Measurements from ENCODE around the gene HERPUD1.
"Not testable (repeated sequence)": the region's sequence is repeated elsewhere in the genome, so short reads cannot be mapped to it uniquely, and the experiment has no call there.

HERPUD1 gene

DNA sequence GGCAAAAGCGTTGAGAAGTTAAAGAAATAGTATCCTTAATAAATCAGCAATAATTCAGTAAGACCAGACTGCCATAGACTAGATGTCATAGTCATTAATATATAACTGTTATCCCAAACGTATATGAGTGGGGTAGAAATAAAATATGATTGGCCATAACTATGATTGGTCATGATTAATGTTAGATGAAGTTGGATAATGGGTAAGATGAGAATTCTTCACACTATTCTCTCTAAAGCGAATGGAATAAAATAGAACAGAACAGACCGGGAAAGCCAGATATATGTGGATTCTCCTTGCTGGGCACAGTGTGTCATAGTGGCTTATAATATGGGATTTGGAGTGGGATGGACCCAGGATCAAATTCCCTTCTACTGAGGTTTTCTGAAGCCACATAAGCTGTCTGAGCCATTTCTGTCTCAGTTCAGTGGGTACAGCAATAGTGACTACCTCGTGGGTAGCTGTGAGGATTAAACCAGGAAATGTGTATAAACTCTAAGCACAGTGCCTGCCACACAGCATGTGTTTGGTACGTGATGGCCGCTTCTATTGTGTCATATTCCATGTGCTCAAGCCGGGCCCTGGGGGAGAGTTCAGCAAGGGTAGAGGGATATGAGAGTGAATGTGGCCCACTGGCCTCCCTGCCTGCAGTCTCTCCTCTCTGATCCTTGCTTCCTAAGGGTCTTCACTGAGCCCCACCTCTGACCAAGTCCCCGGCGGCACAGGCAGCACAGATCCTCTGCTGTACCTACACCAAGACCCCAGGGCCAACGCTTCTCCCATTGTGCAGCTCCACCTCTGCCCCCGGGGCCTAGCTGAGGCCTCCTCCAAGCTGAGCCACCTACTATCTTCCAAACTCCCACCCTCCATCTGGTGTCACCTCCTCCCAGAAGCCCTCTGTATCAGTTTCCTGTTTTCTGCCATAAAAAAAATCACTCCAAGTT, 33.5 kb downstream of the HERPUD1 start:
- H3K9me3 Mint-ChIP-seq = no peaks in the 10 kb centered on the region
- H3K4me3 Mint-ChIP-seq = no peak overlapping the region
- CTCF ChIA-PET = interaction anchor here (0.5 to 3.8 kb wide), 29 partner anchors 10 to 202 kb away, joined by 3 to 69 read pairs (median 5); no protein-coding TSS in a partner anchor
- H3K27me3 Mint-ChIP-seq = peaks cover 17% of the 10 kb centered on the region
- H3K4me1 Mint-ChIP-seq = peaks cover 23% of the 10 kb centered on the region
- DNase-seq = no peak
- peak overlapping the region; percentile 85 for H3K27ac Mint-ChIP-seq
- H3K36me3 Mint-ChIP-seq = no peaks in the 10 kb centered on the region

DNA sequence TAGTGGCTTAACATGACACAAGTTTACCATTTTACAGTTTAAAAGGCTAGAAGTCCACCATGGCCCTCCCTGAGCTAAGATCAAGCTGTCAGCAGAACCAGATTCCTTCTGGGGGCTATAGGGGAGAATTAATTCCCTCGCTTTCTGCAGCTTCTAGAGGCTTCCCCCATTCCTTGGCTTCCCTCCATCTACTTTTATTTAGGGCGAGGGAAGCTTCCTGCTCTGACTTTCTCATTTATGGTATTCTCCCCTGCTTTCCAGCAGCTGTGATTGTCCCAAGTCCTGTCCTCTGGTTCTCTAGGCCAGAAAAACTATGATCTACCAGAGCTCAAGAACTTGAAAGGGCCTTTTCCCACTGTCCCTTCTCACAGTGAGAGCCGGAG, 34.1 kb downstream of the HERPUD1 start:
- no peaks in the 10 kb centered on the region for H3K36me3 Mint-ChIP-seq
- H3K4me1 Mint-ChIP-seq = peaks cover 23% of the 10 kb centered on the region
- H3K9me3 Mint-ChIP-seq = no peaks in the 10 kb centered on the region
- H3K27me3 Mint-ChIP-seq = peaks cover 14% of the 10 kb centered on the region
- no peak for DNase-seq
- peak overlapping the region; percentile 85 for H3K27ac Mint-ChIP-seq
- CTCF ChIA-PET = interaction anchor here (0.6 to 3.8 kb wide), 11 partner anchors 10 to 177 kb away, joined by 3 to 69 read pairs (median 6); no protein-coding TSS in a partner anchor
- no peak overlapping the region for H3K4me3 Mint-ChIP-seq

DNA sequence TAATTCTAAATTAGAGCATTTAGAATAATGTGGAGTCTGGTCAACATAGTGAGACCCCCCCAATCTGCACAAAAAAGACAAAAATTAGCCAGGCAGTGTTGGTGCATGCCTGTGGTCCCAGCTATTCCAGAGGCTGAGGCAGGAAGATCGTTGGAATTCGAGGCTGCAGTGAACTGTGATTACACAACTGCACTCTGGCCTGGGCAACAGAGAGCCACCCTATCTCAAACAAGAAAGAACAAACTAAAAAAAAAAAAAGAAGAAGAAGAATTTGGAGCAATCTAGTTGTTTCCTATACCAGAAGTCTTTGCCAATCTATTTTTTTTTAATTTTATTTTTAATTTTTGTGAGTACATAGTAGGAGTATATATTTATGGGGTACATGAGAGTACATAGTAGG, 35.8 kb downstream of the HERPUD1 start:
- no peaks in the 10 kb centered on the region for H3K9me3 Mint-ChIP-seq
- CTCF ChIA-PET = no interaction called here
- H3K27ac Mint-ChIP-seq = no peak overlapping the region
- no peak overlapping the region for H3K4me3 Mint-ChIP-seq
- peaks cover 23% of the 10 kb centered on the region for H3K4me1 Mint-ChIP-seq
- H3K27me3 Mint-ChIP-seq = peaks cover 21% of the 10 kb centered on the region
- DNase-seq = no peak
- no peaks in the 10 kb centered on the region for H3K36me3 Mint-ChIP-seq

DNA sequence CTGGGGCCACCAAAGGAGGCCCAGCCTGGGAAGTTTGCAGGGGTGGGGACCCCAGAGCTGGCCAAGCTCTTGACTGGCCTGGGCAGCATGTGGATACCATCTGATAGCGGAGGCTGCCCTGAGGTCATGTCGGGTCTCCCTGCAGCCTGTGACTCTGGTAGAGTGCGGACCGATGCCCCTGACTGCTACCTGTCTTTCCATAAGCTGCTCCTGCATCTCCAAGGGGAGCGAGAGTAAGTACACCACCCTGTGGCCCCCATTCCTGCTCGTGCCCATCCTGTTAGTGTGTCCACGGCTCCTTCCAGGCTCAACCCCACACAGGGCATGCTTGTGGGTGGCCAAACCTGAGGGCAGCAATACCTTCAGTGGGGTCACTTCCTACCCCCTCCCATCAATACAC, 37.8 kb downstream of the HERPUD1 start:
- H3K4me1 Mint-ChIP-seq = peaks cover 30% of the 10 kb centered on the region
- CTCF ChIA-PET = interaction anchor here (0.6 to 3.8 kb wide), 4 partner anchors 19 to 138 kb away, joined by 3 to 12 read pairs (median 3); no protein-coding TSS in a partner anchor
- H3K4me3 Mint-ChIP-seq = no peak overlapping the region
- H3K27me3 Mint-ChIP-seq = peaks cover 22% of the 10 kb centered on the region
- DNase-seq = no peak
- H3K9me3 Mint-ChIP-seq = no peaks in the 10 kb centered on the region
- H3K36me3 Mint-ChIP-seq = no peaks in the 10 kb centered on the region
- no peak overlapping the region for H3K27ac Mint-ChIP-seq

DNA sequence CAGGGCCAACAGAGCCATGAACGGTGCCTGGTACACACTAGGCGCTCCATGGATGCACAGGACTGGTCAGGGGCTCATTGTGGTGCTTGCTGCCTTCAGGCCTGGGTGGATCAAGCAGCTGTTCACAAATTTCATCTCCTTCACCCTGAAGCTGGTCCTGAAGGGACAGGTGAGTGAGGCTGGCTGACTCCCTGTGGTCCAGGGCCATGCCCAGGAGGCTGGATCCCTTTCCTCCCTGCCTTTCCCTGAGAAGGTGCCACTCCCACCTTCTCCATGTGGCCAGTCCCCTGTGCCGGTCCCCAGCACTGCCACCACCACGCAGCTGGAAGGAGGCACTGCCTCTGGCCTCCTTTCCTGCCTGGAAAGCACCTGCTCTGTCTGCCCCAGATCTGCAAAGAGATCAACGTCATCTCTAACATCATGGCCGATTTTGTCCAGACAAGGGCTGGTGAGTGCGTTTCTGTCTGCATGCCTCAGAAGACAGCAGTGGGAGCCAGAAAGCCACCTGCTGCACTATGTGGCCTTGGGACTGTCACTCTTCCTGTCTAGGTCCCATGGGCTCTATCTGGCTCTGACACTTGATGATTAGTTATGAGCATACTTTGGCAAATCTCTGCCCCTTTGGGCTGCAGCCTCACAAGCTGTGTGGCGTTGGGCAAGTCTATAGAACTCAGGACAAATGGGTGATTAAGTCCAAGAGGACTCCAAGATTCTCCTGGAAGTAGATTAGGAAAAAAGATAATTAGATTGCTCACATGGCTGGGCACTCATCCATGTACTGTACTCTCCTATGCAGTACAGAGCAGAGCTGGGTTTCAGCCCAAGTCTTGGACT, 39.2 kb downstream of the HERPUD1 start:
- H3K27me3 Mint-ChIP-seq = peaks cover 22% of the 10 kb centered on the region
- no peak overlapping the region for H3K4me3 Mint-ChIP-seq
- no peak for DNase-seq
- H3K36me3 Mint-ChIP-seq = no peaks in the 10 kb centered on the region
- peaks cover 30% of the 10 kb centered on the region for H3K4me1 Mint-ChIP-seq
- CTCF ChIA-PET = interaction anchor here (0.6 to 3.8 kb wide), 3 partner anchors 20 to 68 kb away, joined by 4 to 12 read pairs (median 4); no protein-coding TSS in a partner anchor
- no peaks in the 10 kb centered on the region for H3K9me3 Mint-ChIP-seq
- H3K27ac Mint-ChIP-seq = no peak overlapping the region

DNA sequence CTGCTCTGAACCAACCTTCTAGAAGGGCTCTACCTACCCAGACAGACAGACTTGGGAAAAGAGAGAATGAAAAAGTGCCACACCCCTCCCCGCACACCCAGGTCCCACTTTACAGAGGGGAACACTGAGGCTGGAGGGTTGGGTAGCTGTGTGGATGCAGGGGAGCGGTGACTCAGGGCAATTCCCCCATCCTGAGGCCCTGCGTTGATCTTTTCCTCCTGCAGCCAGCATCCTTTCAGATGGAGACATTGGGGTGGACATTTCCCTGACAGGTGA, 39.8 kb downstream of the HERPUD1 start:
- Mint-ChIP-seq H3K4me3 (no peak overlapping the region), H3K27me3 (peaks cover 22% of the 10 kb centered on the region), H3K9me3 (no peaks in the 10 kb centered on the region), H3K4me1 (peaks cover 30% of the 10 kb centered on the region), H3K36me3 (no peaks in the 10 kb centered on the region), H3K27ac (no peak overlapping the region)
- no peak for DNase-seq
- CTCF ChIA-PET = interaction anchor here (0.5 to 3.8 kb wide), 3 partner anchors 18 to 67 kb away, joined by 3 to 12 read pairs (median 4); partner anchors contain the start of gene NLRC5

DNA sequence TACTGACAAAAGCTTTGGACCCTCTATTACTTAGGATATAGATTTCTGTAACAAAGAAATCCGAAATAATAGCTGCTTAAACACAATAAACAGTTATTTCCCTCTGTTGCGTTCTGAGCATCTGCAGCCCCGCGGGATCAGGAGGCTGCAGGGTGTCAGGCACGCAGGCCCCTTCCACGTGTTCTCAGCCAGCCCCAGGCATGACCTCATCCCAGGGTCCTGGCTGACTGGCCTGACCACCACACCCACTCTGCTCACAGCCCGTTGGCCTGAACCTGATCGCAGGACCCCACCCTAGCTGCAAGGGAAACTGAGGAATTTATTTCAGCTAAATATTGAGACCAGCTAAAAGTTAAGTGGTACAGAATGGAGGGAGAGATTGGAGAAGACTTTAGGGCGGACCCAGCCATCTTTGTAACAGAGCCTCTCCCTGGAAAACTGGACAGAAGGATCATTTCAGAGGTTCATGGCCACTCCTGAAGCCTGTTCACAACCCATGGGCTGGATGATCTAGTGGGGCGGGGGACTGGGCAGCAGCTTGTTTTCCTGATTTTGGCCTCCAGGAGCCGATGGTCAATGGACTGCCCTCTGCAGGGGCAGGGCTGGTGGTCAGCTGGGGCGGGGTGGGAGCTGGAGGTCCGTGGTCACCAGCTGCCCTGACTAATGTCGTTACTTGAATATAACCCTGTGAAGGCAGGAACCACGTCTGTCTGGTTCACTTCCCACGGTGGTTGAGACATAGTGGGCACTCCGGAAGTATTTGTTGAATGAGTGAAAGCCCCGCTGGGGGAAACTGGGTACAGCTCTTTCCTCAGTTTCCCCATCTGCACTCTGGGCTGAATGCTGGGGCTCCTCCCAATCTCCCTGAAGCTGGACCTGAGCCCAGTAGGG, 40.7 kb downstream of the HERPUD1 start:
- no peak for DNase-seq
- Mint-ChIP-seq H3K36me3 (peaks cover 3% of the 10 kb centered on the region), H3K9me3 (no peaks in the 10 kb centered on the region), H3K4me3 (no peak overlapping the region), H3K27ac (no peak overlapping the region), H3K27me3 (peaks cover 22% of the 10 kb centered on the region), H3K4me1 (peaks cover 30% of the 10 kb centered on the region)
- CTCF ChIA-PET = interaction anchor here (1.3 to 3.8 kb wide), 2 partner anchors 10 to 21 kb away, joined by 3 to 12 read pairs; no protein-coding TSS in a partner anchor

DNA sequence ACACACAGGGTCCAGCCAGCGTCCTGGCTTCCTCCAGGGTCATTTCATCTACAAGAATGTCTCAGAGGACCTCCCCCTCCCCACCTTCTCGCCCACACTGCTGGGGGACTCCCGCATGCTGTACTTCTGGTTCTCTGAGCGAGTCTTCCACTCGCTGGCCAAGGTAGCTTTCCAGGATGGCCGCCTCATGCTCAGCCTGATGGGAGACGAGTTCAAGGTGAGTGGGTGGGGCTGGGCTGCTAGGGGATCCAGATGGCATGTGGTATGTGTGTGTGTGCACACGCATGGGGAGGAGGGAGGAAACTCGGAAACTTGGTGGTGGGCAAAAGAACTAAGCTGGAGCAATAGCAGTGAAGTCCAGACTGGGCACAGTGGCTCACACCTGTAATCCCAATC, 41.4 kb downstream of the HERPUD1 start:
- no peak for DNase-seq
- H3K4me1 Mint-ChIP-seq = peaks cover 30% of the 10 kb centered on the region
- peaks cover 3% of the 10 kb centered on the region for H3K36me3 Mint-ChIP-seq
- CTCF ChIA-PET = interaction anchor here (1.3 to 3.8 kb wide), 2 partner anchors 9 to 22 kb away, joined by 3 to 12 read pairs; no protein-coding TSS in a partner anchor
- no peak overlapping the region for H3K27ac Mint-ChIP-seq
- no peaks in the 10 kb centered on the region for H3K9me3 Mint-ChIP-seq
- no peak overlapping the region for H3K4me3 Mint-ChIP-seq
- peaks cover 22% of the 10 kb centered on the region for H3K27me3 Mint-ChIP-seq

DNA sequence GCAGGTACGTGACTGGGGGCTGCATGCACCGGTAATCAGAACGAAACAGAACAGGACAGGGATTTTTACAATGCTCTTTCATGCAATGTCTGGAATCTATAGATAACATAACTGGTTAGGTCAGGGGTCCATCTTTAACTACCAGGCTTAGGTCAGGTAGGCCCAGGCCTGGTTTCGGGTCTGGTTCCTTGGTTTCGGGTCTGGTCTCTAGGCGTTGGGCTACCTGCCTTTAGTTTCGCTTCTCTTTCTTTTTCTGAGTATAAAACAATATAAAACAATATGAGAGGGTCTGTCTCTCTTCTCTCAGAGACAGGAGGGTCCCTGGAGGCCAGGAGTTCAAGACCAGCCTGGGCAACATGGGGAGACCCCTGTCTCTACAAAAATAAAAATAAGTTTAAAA, 42.0 kb downstream of the HERPUD1 start:
- H3K27ac Mint-ChIP-seq = not testable (repeated sequence)

DNA sequence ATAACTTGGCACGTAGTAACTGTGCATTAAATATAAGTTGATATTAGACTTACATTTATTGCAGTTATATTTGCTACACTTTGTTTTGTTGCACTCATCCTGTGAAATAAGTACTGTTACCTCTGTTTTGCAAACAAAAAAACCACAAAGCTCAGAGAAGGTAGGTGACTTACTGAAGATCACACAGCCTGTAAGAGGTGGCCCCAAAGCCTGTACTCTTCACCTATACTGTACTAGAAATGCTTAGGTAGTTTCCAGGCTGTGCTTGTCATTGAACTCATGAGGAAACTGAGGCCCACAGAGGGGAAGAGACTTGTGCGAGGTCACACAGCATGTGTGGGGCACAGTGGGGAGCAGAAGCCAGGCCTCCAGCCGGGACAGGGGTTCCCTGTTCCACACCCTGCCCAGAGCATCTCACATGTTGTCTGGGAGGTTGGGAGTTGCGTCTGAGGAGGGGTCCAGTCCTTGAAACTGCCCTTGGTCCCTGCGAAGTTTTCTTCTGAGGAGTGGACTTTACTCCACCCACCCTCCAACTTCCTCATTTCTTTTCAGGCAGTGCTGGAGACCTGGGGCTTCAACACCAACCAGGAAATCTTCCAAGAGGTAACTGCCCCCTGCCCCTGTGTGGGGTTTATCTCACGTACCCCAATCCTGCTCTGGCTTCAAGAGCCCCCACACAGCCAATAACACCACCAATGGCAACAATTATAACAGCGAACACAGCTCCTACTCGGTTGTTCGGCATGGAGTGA, 42.8 kb downstream of the HERPUD1 start:
- Mint-ChIP-seq H3K27me3 (peaks cover 15% of the 10 kb centered on the region), H3K36me3 (peaks cover 3% of the 10 kb centered on the region), H3K4me1 (peaks cover 30% of the 10 kb centered on the region), H3K9me3 (no peaks in the 10 kb centered on the region), H3K4me3 (no peak overlapping the region), H3K27ac (no peak overlapping the region)
- no peak for DNase-seq
- CTCF ChIA-PET = interaction anchor here (1.8 to 2.4 kb wide), 2 partner anchors 10 to 67 kb away, joined by 3 to 19 read pairs; no protein-coding TSS in a partner anchor

More for the DNA sequence above, 42.0 kb downstream of the HERPUD1 start:
- H3K9me3 Mint-ChIP-seq, H3K36me3 Mint-ChIP-seq, H3K4me3 Mint-ChIP-seq, DNase-seq: not testable (repeated sequence)
- H3K27me3 Mint-ChIP-seq = peaks cover 22% of the 10 kb centered on the region
- CTCF ChIA-PET = interaction anchor here (1.3 kb wide), 1 partner anchor 9 kb away, joined by 3 read pairs; no protein-coding TSS in a partner anchor
- H3K4me1 Mint-ChIP-seq = peaks cover 30% of the 10 kb centered on the region

DNA sequence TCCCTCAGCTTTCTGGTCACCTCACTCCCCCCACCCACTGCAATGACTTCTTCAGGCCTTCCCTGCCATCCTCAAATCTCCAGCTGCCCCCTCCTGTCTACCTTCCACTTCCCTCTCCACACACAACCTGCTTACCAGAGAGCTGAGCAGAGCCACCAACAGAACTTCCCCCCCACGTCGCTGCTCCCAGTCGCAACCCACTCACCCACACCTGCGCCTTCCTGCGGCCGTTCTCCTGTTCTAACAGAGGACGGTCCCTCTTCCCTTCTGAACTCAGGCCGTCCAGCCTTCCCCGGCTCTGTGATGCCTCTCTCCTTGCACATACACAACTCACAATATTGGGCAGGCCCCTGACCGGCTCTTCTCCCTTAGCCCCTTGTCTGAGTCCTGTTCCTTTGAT, 43.8 kb downstream of the HERPUD1 start:
- no peak overlapping the region for H3K4me3 Mint-ChIP-seq
- no peak for DNase-seq
- H3K36me3 Mint-ChIP-seq = peaks cover 6% of the 10 kb centered on the region
- CTCF ChIA-PET = interaction anchor here (1.8 to 2.4 kb wide), 2 partner anchors 11 to 66 kb away, joined by 3 to 19 read pairs; no protein-coding TSS in a partner anchor
- no peaks in the 10 kb centered on the region for H3K9me3 Mint-ChIP-seq
- H3K4me1 Mint-ChIP-seq = peaks cover 31% of the 10 kb centered on the region
- peak overlapping the region; percentile 21 for H3K27ac Mint-ChIP-seq
- H3K27me3 Mint-ChIP-seq = peaks cover 8% of the 10 kb centered on the region

DNA sequence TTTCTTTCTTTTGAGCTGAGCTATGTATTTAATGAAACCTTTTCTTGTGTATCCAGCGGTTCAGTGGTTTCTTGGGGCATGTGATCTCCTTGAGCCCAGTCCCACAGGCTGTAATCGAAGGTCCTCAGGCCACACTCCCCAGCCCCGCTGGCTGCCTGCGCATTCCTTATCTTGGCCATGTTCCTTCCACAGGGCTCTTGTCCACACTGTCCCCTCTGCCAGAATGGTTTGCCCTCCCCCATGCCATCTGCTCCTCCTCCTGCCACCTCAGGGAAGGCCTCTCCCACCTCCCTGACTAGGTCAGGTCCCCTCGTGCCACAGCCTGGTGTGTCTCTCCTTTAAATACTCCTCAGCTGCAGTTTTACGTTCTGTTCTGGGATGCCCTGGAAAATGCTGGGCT, 45.3 kb downstream of the HERPUD1 start:
- H3K36me3 Mint-ChIP-seq = peaks cover 20% of the 10 kb centered on the region
- DNase-seq = no peak
- no peaks in the 10 kb centered on the region for H3K9me3 Mint-ChIP-seq
- peak overlapping the region; percentile 37 for H3K27ac Mint-ChIP-seq
- H3K4me3 Mint-ChIP-seq = no peak overlapping the region
- peaks cover 46% of the 10 kb centered on the region for H3K4me1 Mint-ChIP-seq
- peaks cover 5% of the 10 kb centered on the region for H3K27me3 Mint-ChIP-seq
- CTCF ChIA-PET = interaction anchor here (2.2 kb wide), 1 partner anchor 13 kb away, joined by 10 read pairs; no protein-coding TSS in a partner anchor

Measured in activated naive CD4-positive, alpha-beta T cell treated with anti-CD3 and anti-CD28 coated beads, Interleukin-2, amount 10 ng/mL, durations not matched to agents 7 days and 5 days (primary cell).